Breast epithelium (tissue), 4 donors: ENCODE measurements around the gene HSPA12A. TPM values are rescaled to one million over a fixed set of nuclear protein-coding genes. Genes with fewer than 3 reads are reported as not detected.

Experiments used
- DNase-seq, 2 donors: peaks; one replicate each; pipeline ENCODE4 v3.0.0-alpha.2; 2019; ENCODE audit warnings: low spot score in 2 of 2
- H3K27ac ChIP-seq, 2 donors: fragments of 200-600 bp; sonication (generic) in 1 of 2; one replicate each; pipeline ENCODE4 v1.5.1; 2016 to 2019; ENCODE audit warnings: mild to moderate bottlenecking in 1 of 2
- H3K27me3 ChIP-seq, 2 donors: fragments of 200-600 bp; sonication (generic) in 1 of 2; one replicate each; pipeline versions ENCODE4 v1.5.1 to v1.6.0; 2017 to 2019; ENCODE audit warnings: control low read depth in 1 of 2, mild to moderate bottlenecking in 1 of 2
- H3K36me3 ChIP-seq: fragments of 200-600 bp; one replicate; pipeline ENCODE4 v1.5.1; 2019
- H3K4me1 ChIP-seq, 2 donors: fragments of 200-600 bp; sonication (generic); one replicate each; pipeline ENCODE4 v1.5.1; 2016 to 2019; ENCODE audit warnings: control low read depth in 1 of 2
- H3K4me3 ChIP-seq, 3 donors: fragments of 200-600 bp; sonication (generic); 1 replicate in 2 of 3; 2 replicates in 1 of 3; pipeline ENCODE4 v1.5.1; 2016 to 2019; ENCODE audit warnings: mild to moderate bottlenecking in 3 of 3, moderate library complexity in 2 of 3
- H3K9me3 ChIP-seq, 2 donors: fragments of 200-600 bp; sonication (generic) in 1 of 2; one replicate each; pipeline ENCODE4 v1.5.1; 2016 to 2019; ENCODE audit warnings: control low read depth in 1 of 2
- CTCF ChIP-seq, 3 donors: fragments of 450-650 bp; IDR thresholded peaks; one replicate each; pipeline ENCODE4 v1.5.1; 2016 to 2017; ENCODE audit warnings: antibody characterized with exemption in 3 of 3, mild to moderate bottlenecking in 3 of 3, moderate library complexity in 3 of 3
- POLR2A ChIP-seq: fragments of 450-650 bp; IDR thresholded peaks from one replicate; pipeline ENCODE4 v1.6.1; 2016; ENCODE audit warnings: antibody characterized with exemption, mild to moderate bottlenecking, moderate library complexity
- POLR2AphosphoS5 ChIP-seq, 3 donors: sonication (generic); formaldehyde crosslinking; IDR thresholded peaks; one replicate each; pipeline ENCODE4 v1.6.1; 2017; ENCODE audit warnings: antibody characterized with exemption in 3 of 3
- intact Hi-C: fragments of 100-400 bp; cut with DNase I; formaldehyde crosslinking; loops from one replicate; pipeline ENCODE4 v1.15.1; 2023; ENCODE audit warnings: low total_unique reads
- total RNA-seq, 3 donors: library from RNA; depleted of rRNA; stranded (reverse); fragments of >200 nt; gene quantifications; one replicate each; pipeline ENCODE4 v1.1.0, GENCODE V29; 2016

Gene HSPA12A
- total RNA-seq, 3 donors from 2014 or later = 13.2 to 23.6 (median 14.2) TPM

GRCh38 chr10:116705498-116705897 is 36.9 kb downstream of the HSPA12A start:
- intact Hi-C loops = no loop called here
- no peak for DNase-seq
- Histone ChIP-seq H3K4me3 (no peak overlapping the region), H3K27ac (no peak overlapping the region), H3K36me3 (no peaks in the 10 kb centered on the region), H3K27me3 (no peaks in the 10 kb centered on the region), H3K9me3 (no peaks in the 10 kb centered on the region), H3K4me1 (no peaks in the 10 kb centered on the region)
- TF ChIP-seq POLR2AphosphoS5 (IDR thresholded peaks at IDR 0.05) (no peak), POLR2A (no peak), CTCF (IDR thresholded peaks at IDR 0.05) (no peak)

- intact Hi-C loops = no loop called here
- no peaks in the 10 kb centered on the region for H3K36me3 ChIP-seq
- no peak overlapping the region for H3K4me3 ChIP-seq
- H3K27ac ChIP-seq = no peak overlapping the region
- no peaks in the 10 kb centered on the region for H3K27me3 ChIP-seq
- no peaks in the 10 kb centered on the region for H3K9me3 ChIP-seq
- no peaks in the 10 kb centered on the region for H3K4me1 ChIP-seq
- no peak for TF ChIP-seq POLR2A
- no peak for TF ChIP-seq POLR2AphosphoS5 (IDR thresholded peaks at IDR 0.05)
- TF ChIP-seq CTCF (IDR thresholded peaks at IDR 0.05) = no peak
- DNase-seq = no peak
Observed at GRCh38 chr10:116704926-116705325, 37.4 kb downstream of the HSPA12A start.

- Histone ChIP-seq H3K4me1 (no peaks in the 10 kb centered on the region), H3K36me3 (no peaks in the 10 kb centered on the region), H3K27me3 (no peaks in the 10 kb centered on the region), H3K4me3 (no peak overlapping the region), H3K9me3 (no peaks in the 10 kb centered on the region), H3K27ac (no peak overlapping the region)
- intact Hi-C loops = no loop called here
- TF ChIP-seq POLR2AphosphoS5 (IDR thresholded peaks at IDR 0.05) = no peak
- TF ChIP-seq CTCF (IDR thresholded peaks at IDR 0.05) = no peak
- no peak for TF ChIP-seq POLR2A
- no peak for DNase-seq
Observed at GRCh38 chr10:116702165-116702564, 40.2 kb downstream of the HSPA12A start.

GRCh38 chr10:116699471-116700150 is 42.8 kb downstream of the HSPA12A start:
- TF ChIP-seq POLR2AphosphoS5 (IDR thresholded peaks at IDR 0.05) = no peak
- no peak for TF ChIP-seq CTCF (IDR thresholded peaks at IDR 0.05)
- TF ChIP-seq POLR2A = no peak
- no peaks in the 10 kb centered on the region for H3K4me1 ChIP-seq
- H3K27ac ChIP-seq = no peak overlapping the region
- intact Hi-C loops = loop anchor here (10.0 kb wide), 1 partner anchor 475 kb away; no protein-coding TSS in a partner anchor
- H3K27me3 ChIP-seq = no peaks in the 10 kb centered on the region
- no peak for DNase-seq
- no peak overlapping the region for H3K4me3 ChIP-seq
- no peaks in the 10 kb centered on the region for H3K36me3 ChIP-seq
- no peaks in the 10 kb centered on the region for H3K9me3 ChIP-seq

GRCh38 chr10:116699049-116699448 is 43.3 kb downstream of the HSPA12A start:
- Histone ChIP-seq H3K36me3 (no peaks in the 10 kb centered on the region), H3K9me3 (no peaks in the 10 kb centered on the region), H3K4me1 (no peaks in the 10 kb centered on the region), H3K27me3 (no peaks in the 10 kb centered on the region), H3K27ac (no peak overlapping the region), H3K4me3 (no peak overlapping the region)
- intact Hi-C loops = loop anchor here (10.0 kb wide), 1 partner anchor 476 kb away; no protein-coding TSS in a partner anchor
- DNase-seq = no peak
- TF ChIP-seq POLR2A = no peak
- TF ChIP-seq CTCF (IDR thresholded peaks at IDR 0.05) = no peak
- no peak for TF ChIP-seq POLR2AphosphoS5 (IDR thresholded peaks at IDR 0.05)
